NCI-H446 (cell line): ENCODE measurements around the gene SEMA4A.
"Not testable (repeated sequence)": the region's sequence is repeated elsewhere in the genome, so short reads cannot be mapped to it uniquely, and the experiment has no call there.

ENCODE experiments used
- DNase-seq, 2 experiments: peaks; one replicate each; lab custom pipeline; 2025; lab: John Stamatoyannopoulos, UW

Gene SEMA4A

GRCh38 chr1:156160000-156160742, 6.8 kb downstream of the SEMA4A start:
- DNase-seq = no peak

DNA sequence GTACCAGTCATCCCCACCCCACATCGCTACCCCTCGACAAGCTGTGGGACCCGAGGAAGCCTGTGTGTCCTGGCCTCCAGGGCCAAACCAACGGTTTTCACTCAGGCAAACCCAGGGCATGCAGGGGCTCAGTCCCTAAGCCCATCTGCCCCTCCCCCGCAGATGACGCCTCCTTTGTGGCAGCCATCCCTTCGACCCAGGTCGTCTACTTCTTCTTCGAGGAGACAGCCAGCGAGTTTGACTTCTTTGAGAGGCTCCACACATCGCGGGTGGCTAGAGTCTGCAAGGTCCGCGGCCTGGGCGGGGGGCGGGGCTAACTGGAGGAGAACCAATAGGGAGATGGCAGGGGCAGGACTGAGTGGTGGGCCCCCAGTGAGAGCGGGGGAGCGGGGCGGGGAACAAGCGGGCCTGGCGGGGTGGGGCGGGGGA, 7.4 kb downstream of the SEMA4A start:
- peak; percentile 19 to 78 for DNase-seq

- no peak for DNase-seq
Measured at GRCh38 chr1:156162430-156163037, 9.1 kb downstream of the SEMA4A start.

- DNase-seq = no peak
Measured at GRCh38 chr1:156163712-156164111, 10.3 kb downstream of the SEMA4A start.

DNA sequence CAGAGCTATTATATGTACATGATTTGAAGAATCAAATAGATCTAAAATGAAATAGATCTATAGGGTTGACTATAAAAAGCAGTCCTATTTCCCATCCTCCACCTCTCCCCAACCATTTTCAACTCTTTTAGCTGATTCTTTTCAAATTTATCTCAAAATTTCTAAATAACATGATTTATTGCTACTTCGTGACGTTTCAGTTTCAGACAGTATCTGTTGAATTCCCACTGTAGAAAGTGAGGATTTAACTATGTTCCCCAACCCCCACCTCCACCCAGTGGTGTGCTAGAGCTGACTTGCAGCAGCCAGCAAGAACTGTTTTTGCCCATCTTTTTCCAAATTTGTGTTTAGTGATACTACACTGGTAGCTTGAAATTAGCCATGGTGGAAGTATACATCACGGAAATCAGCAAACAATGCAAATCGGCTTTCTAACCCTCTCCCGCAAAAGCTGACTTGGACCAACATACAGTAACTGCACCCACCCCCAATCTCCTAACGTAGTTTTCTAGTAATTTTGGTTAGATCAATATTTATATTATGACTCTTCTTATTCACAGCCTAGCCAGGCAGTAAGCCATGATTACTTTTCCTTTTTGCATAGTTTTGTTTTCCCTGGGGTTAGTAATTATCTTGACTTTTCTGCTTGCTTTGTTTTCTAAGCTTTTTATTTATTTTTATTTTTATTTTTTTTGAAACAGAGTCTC, 10.9 kb downstream of the SEMA4A start:
- DNase-seq = no peak

DNA sequence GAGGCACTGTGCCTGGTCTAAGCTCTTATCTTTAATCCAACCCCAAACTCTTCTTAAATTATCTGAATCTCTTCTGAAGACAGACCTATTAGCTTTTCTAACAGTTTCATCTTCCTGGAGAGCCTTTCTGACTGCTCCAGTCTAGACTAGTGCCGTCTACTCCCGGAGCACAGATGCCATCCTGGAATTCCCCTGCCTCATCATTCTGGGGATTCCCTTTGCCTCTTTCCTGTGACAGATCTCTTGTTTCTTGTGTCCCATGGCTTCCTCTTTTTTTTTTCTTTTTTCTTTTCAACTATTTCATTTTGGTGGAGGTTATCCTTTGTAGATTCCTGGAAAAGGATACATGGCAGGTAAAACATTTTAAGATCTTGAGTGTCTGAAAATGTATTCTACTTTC, 11.7 kb downstream of the SEMA4A start:
- DNase-seq = no peak

GRCh38 chr1:156167536-156167935, 14.2 kb downstream of the SEMA4A start:
- DNase-seq = no peak

GRCh38 chr1:156172696-156173470, 19.5 kb downstream of the SEMA4A start:
- no peak for DNase-seq

- no peak for DNase-seq
Measured at GRCh38 chr1:156176610-156177210, 23.3 kb downstream of the SEMA4A start.

DNA sequence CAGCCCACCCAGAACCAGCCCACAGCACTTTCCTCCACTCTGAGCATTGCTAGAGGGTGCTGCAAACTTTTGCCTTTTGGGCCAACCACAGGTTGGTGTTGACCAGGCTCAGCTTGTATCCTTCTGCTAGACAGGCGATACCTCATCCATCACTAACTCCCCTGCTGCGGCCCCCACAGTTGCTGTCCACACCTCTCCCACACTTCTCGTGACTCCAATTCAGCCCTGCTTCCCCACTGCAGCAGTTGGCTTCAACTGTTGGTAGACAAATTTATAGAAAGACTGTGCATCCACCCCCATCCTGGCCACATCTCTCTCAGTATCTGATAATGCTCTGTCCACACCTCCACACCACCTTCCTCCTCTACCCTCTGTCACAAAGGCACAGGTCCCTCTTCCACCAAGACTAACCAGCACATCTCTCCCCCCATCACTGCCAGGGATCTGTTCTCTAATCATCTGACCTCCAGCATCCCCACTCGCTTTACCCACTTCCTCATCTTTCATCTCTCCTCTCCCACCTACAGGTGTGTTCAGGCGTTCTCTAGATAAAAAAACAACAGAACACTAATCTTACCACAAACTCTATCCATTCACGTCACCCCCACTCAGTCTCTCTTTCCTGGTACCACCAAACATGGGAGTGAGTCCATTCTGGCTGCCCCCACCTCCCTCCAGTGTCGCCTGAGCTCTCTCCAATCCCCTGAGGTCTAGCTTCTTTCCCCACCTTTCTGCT, 24.7 kb downstream of the SEMA4A start:
- no peak for DNase-seq

DNA sequence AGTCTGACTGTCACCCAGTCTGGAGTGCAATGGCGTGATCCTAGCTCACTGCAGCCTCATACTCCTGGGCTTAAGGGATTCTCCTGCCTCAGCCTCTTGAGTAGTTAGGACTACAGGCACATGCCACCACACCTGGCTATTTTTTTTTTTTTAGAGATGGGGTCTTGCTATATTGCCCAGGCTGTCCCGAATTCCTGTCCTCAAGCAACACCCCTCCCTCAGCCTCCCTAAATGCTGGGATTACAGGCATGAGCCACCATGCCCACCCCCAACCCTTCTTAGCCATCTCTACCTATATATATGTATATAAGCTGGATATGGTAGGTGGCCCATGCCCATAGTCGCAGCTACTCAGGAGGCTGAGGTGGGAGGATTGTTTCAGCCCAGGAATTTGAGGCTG, 27.1 kb downstream of the SEMA4A start:
- no peak for DNase-seq

- DNase-seq = not testable (repeated sequence)
Measured at GRCh38 chr1:156181391-156181924, 28.1 kb downstream of the SEMA4A start.

GRCh38 chr1:156182010-156182779, 28.8 kb downstream of the SEMA4A start:
- not testable (repeated sequence) for DNase-seq

- not testable (repeated sequence) for DNase-seq
Measured at GRCh38 chr1:156186347-156187177, 33.2 kb downstream of the SEMA4A start.

DNA sequence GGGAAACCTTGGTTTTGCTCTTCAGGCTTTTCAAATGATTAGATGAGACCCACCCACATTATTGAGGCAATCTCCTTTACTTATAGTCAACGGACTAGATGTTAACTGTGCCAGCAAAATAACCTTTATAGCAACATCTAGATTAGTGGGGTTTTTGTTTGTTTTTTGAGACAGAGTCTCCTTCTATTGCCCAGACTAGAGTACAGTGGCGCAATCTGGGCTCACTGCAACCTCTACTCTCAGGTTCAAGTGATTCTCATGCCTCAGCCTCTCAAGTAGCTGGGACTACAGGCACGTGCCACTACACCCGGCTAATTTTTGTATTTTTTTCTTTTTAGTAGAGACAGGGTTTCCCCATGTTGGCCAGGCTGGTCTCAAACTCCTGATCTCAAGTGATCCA, 36.9 kb downstream of the SEMA4A start:
- DNase-seq = not testable (repeated sequence)

GRCh38 chr1:156191292-156191964, 38.0 kb downstream of the SEMA4A start:
- DNase-seq = no peak

GRCh38 chr1:156193208-156193487, 39.8 kb downstream of the SEMA4A start:
- no peak for DNase-seq

- peak; percentile 100 for DNase-seq
Measured at GRCh38 chr1:156193488-156194299, 40.3 kb downstream of the SEMA4A start, which contains the start of gene SLC25A44. Gene SLC25A44 (plus strand): TSS chr1:156194104. CDS start chr1:156199848, 5,744 bp downstream.
